Neutrophil (primary cell): ENCODE measurements around the gene MUC22.

Experiments used
- H3K27ac ChIP-seq: fragments of 200-600 bp; sonication (generic); 2 replicates; pipeline ENCODE4 v1.5.1; 2016; ENCODE audit warnings: mild to moderate bottlenecking, moderate library complexity
- H3K27me3 ChIP-seq: fragments of 200-600 bp; sonication (generic); 2 replicates; pipeline ENCODE4 v1.6.0; 2016; ENCODE audit warnings: mild to moderate bottlenecking
- H3K36me3 ChIP-seq: fragments of 200-600 bp; sonication (generic); 2 replicates; pipeline ENCODE4 v1.5.1; 2017
- H3K4me1 ChIP-seq, 2 experiments: fragments of 200-600 bp in 1 of 2; sonication (generic) in 1 of 2; 1 replicate in 1 of 2; 2 replicates in 1 of 2; pipeline versions ENCODE4 v1.5.1 to v1.6.1; 2013 to 2016; ENCODE audit warnings: low read depth in 1 of 2, low read length in 1 of 2, mild to moderate bottlenecking in 1 of 2, moderate library complexity in 1 of 2; ENCODE audit not compliant: control insufficient read depth in 1 of 2, insufficient read depth in 1 of 2
- H3K4me3 ChIP-seq, 2 experiments: fragments of 200-600 bp in 1 of 2; sonication (generic) in 1 of 2; 1 replicate in 1 of 2; 2 replicates in 1 of 2; pipeline ENCODE4 v1.5.1; 2013 to 2016; ENCODE audit warnings: low read depth in 1 of 2, low read length in 1 of 2, mild to moderate bottlenecking in 1 of 2, moderate library complexity in 1 of 2
- H3K9me3 ChIP-seq: fragments of 200-600 bp; sonication (generic); 2 replicates; pipeline ENCODE4 v1.5.1; 2016
- CTCF ChIP-seq: fragments of 200-600 bp; sonication (generic); IDR thresholded peaks from 2 replicates; pipeline ENCODE4 v1.5.1; 2016; ENCODE audit warnings: antibody characterized with exemption

The MUC22 gene

GRCh38 chr6:31053873-31054272, 43.6 kb downstream of the MUC22 start:
- Histone ChIP-seq H3K4me3 (no peak overlapping the region), H3K27ac (no peak overlapping the region), H3K9me3 (no peaks in the 10 kb centered on the region), H3K36me3 (no peaks in the 10 kb centered on the region), H3K27me3 (peaks cover 44% of the 10 kb centered on the region), H3K4me1 (no peaks in the 10 kb centered on the region)
- TF ChIP-seq CTCF, result no peak

- Histone ChIP-seq H3K27me3 (peaks cover 47% of the 10 kb centered on the region), H3K9me3 (no peaks in the 10 kb centered on the region), H3K4me3 (no peak overlapping the region), H3K27ac (no peak overlapping the region), H3K36me3 (no peaks in the 10 kb centered on the region), H3K4me1 (no peaks in the 10 kb centered on the region)
- no peak for TF ChIP-seq CTCF
Measured at GRCh38 chr6:31055441-31055840, 45.2 kb downstream of the MUC22 start.

GRCh38 chr6:31057426-31058003, 47.2 kb downstream of the MUC22 start:
- H3K36me3 ChIP-seq, result no peaks in the 10 kb centered on the region
- peaks cover 48% of the 10 kb centered on the region for H3K27me3 ChIP-seq
- H3K4me3 ChIP-seq, result no peak overlapping the region
- no peaks in the 10 kb centered on the region for H3K9me3 ChIP-seq
- no peak overlapping the region for H3K27ac ChIP-seq
- TF ChIP-seq CTCF, result no peak
- no peaks in the 10 kb centered on the region for H3K4me1 ChIP-seq

GRCh38 chr6:31058128-31058894, 48.0 kb downstream of the MUC22 start:
- H3K4me3 ChIP-seq, result no peak overlapping the region
- no peak overlapping the region for H3K27ac ChIP-seq
- no peaks in the 10 kb centered on the region for H3K36me3 ChIP-seq
- H3K27me3 ChIP-seq, result peaks cover 46% of the 10 kb centered on the region
- no peaks in the 10 kb centered on the region for H3K9me3 ChIP-seq
- TF ChIP-seq CTCF, result no peak
- H3K4me1 ChIP-seq, result no peaks in the 10 kb centered on the region

- TF ChIP-seq CTCF, result no peak
- Histone ChIP-seq H3K36me3 (no peaks in the 10 kb centered on the region), H3K4me3 (no peak overlapping the region), H3K27me3 (peaks cover 39% of the 10 kb centered on the region), H3K27ac (no peak overlapping the region), H3K9me3 (no peaks in the 10 kb centered on the region), H3K4me1 (no peaks in the 10 kb centered on the region)
Measured at GRCh38 chr6:31060145-31060544, 49.9 kb downstream of the MUC22 start.
